HG03060 (cell line): ENCODE measurements around the gene HS2ST1.
"Not testable (repeated sequence)": the region's sequence is repeated elsewhere in the genome, so short reads cannot be mapped to it uniquely, and the experiment has no call there.

ENCODE experiments used
- ATAC-seq: cut with Tn5 transposase; IDR thresholded peaks from one replicate; pipeline ENCODE4 v1.9.1; 2021; ENCODE audit warnings: low read depth, moderate number of reproducible peaks; ENCODE audit not compliant: unreplicated experiment

Gene HS2ST1

GRCh38 chr1:86924324-86924960 is 10.0 kb downstream of the HS2ST1 start:
- ATAC-seq, result no peak

- ATAC-seq, result no peak
These were observed 11.3 kb downstream of the HS2ST1 start for GRCh38 chr1:86925742-86926141.

GRCh38 chr1:86926883-86927282 is 12.4 kb downstream of the HS2ST1 start:
- no peak for ATAC-seq

DNA sequence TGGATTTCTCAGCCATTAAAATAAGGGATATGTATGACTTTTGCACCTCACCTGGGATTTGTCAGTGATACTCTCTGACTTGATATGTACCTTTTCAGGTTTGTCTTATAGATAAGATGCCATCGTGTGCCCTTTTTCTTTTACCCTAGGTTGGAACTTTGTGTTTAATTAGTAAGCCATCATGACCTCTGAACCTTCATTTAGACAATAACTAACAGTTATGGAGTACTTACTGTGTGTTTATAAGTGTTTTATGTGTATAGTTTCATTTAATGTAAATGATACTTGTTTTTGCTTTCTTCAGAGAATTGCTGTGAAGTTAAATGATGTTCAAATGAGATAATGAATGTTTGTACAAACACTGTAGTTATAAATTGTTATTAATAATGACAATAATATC is 14.4 kb downstream of the HS2ST1 start:
- ATAC-seq, result no peak

DNA sequence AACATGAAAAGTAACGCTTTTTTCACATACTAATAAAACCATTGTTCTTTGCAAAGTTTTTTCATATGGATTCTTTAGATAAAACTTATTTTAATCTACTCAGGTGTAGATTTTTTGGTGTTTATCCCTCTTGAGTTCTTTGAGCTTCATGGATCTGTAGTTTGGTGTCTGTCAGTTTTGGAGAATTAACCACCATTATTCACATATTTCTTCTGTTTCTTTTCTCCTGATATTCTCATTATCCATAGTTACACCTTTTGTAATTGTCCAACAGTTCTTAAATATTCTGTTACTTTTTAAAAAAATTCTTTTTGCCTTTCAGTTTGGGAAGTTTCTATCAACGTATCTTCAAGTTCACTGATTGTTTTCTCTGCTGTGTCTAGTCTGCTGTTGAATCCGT is 18.6 kb downstream of the HS2ST1 start:
- ATAC-seq, result no peak

GRCh38 chr1:86933562-86934377 is 19.3 kb downstream of the HS2ST1 start:
- ATAC-seq, result no peak

GRCh38 chr1:86938450-86938849 is 24.0 kb downstream of the HS2ST1 start:
- no peak for ATAC-seq

DNA sequence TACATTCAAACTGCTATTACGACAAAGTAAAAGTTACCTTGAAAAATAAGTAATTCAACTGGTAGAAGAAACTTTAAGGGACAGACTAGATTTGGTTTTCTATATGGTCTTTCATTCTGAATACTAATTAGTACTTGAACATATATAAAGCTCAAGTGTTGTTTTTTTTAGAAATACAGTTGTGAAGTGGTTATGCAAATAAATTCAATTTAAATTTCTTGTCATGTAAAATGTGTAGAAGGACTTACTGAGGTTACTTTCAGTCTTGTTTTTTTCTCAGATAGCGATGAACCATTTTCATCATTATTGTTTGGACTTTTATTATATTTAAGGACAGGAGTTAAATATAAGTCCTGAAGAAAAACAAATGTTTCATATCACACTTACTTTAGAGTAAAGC is 24.4 kb downstream of the HS2ST1 start:
- ATAC-seq, result no peak

DNA sequence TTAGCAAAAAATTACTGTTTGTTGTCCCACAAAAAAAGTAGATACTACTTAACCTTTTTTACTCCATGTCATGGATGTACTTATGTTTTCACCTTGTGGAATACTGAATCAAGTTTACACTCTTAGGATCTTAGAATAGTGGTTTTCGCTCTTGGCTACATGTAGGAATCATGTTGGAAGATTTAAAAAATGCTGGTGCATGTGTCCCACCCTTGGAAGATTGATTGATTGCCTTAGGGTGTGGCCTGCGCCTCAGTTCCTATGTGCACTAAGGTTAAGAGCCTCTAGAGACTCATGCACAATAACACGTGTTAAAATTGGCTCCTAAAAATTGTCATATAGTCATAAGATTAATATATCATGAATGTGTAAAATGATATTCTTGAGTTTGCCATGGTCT is 25.0 kb downstream of the HS2ST1 start:
- no peak for ATAC-seq

- ATAC-seq, result no peak
These were observed 26.2 kb downstream of the HS2ST1 start for GRCh38 chr1:86940599-86940998.

DNA sequence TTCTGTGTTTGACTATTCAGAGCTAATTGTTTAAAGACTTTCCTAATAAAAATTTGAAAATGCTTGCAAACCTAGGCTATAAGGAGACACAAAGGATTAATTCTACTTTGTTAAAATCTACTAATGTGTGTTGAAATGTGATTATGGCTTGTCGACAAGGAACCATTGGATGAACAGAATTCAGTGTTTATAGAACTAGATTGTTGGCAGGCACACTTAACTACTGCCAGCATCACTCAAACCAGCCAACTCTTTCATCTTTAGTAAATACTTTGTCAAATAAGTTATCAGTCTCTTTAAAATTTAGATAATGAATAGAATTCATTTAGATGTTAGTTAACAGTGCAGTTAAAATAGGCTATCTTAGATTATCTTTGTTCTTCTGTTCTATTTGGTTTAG is 27.6 kb downstream of the HS2ST1 start:
- no peak for ATAC-seq

- ATAC-seq, result no peak
These were observed 28.3 kb downstream of the HS2ST1 start for GRCh38 chr1:86942743-86943142.

DNA sequence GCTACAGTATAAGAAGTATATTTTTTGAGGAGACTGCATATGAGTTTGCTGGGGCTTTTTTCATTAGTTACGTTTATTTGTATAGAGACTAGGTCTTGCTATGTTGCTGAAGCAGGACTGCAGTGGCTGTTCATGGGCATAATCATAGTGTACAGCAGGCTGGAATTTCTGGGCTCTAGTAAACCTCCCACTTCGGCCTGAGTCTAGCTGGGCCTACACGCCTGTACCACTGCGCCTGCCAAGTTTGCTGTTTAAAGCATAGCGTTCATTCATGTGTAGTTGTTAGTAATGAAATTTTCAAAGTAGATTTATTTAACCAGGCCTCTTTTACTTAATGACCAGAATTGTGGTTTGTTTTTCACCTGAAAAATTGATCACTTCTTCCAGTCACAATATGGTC is 33.8 kb downstream of the HS2ST1 start:
- ATAC-seq, result no peak

GRCh38 chr1:86950712-86951419 is 36.4 kb downstream of the HS2ST1 start:
- ATAC-seq, result no peak

DNA sequence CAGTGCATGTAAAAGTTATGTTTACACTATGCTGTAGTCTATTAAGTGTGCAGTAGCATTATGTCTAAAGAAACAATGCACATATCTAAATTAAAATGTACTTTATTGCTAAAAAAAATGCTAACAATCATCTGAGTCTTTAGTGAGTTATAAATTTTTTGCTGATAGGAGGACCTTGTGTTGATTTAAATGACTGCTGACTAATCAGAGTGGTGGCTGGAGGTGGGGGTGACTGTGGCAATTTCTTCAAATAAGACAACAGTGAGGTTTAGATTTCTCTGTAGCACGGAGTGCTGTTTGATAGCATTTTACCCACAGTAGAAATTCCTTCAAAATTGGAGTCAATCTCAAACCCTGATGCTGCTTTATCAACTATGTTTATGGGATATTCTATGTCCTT is 37.0 kb downstream of the HS2ST1 start:
- ATAC-seq, result no peak

DNA sequence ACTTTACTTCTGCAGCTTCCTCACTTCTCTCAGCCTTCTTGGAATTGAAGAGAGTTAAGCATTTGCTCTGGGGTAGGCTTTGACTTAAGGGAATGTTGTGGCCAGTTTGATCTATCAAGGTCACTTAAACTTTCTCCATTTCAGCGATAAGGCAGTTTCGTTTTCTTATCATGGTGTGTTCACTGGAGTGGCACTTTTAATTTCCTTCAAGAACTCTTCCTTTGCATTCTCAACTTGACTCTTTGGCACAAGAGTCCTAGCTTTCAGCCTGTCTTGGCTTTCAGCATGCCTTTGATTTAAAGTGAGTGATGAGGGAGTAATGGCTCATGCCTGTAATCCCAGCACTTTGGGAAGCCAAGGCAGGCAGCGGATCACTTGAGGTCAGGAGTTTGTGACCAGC is 38.7 kb downstream of the HS2ST1 start:
- ATAC-seq, result no peak

GRCh38 chr1:86955678-86956077 is 41.2 kb downstream of the HS2ST1 start:
- no peak for ATAC-seq

- no peak for ATAC-seq
These were observed 41.8 kb downstream of the HS2ST1 start for GRCh38 chr1:86956221-86956620.

DNA sequence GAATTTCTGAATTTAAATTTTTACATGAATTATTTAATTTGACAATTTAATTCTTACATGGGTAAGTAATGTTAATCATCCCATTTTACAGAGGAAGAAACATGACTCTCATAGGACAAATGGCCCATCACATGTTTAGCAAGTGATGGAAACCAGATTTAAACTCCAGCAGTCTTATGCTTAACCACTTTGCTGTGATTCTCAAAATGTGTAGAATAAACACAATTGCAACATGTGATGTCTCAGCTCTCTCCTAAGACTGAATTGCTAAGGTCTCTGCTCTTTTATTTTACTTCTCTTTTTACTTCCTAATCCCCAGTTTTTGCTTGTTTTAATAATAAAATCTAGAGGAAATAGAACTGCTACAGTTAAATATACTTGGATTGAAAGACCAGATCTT is 42.8 kb downstream of the HS2ST1 start:
- ATAC-seq, result no peak

- no peak for ATAC-seq
These were observed 46.1 kb downstream of the HS2ST1 start for GRCh38 chr1:86960548-86960947.

- ATAC-seq, result not testable (repeated sequence)
These were observed 49.4 kb downstream of the HS2ST1 start for GRCh38 chr1:86963841-86964240.
